ENCODE data around the gene CD38. TPM values are rescaled to one million over a fixed set of nuclear protein-coding genes. Genes with fewer than 3 reads are reported as not detected.
A peak's percentile ranks its signal among the peaks of the same experiment; 100 is the strongest.
"Not testable (repeated sequence)": the region's sequence is repeated elsewhere in the genome, so short reads cannot be mapped to it uniquely, and the experiment has no call there.

The CD38 gene
- total RNA-seq, 2 experiments from 2014 or later: 88.8 to 93.4 TPM

- no peaks in the 10 kb centered on the region for H3K9me3 Mint-ChIP-seq (ENCODE audit: insufficient read depth)
- POLR2A ChIA-PET: no interaction called here
- H3K27ac Mint-ChIP-seq: no peak overlapping the region
- DNase-seq: no peak
- no peaks in the 10 kb centered on the region for H3K4me1 Mint-ChIP-seq (ENCODE audit: low read depth)
- H3K4me3 Mint-ChIP-seq: no peak overlapping the region
- CTCF ChIA-PET: interaction anchor here (1.5 to 2.0 kb wide), 4 partner anchors 42 to 153 kb away, joined by 3 to 9 read pairs (median 4); no protein-coding TSS in a partner anchor
- H3K36me3 Mint-ChIP-seq (ENCODE audit: low read depth): peaks cover 32% of the 10 kb centered on the region
- ATAC-seq: no peak
- H3K27me3 Mint-ChIP-seq (ENCODE audit: low read depth): no peaks in the 10 kb centered on the region
These were observed 69.6 kb downstream of the CD38 start for GRCh38 chr4:15847746-15848145.

GRCh38 chr4:15848191-15848842, 70.2 kb downstream of the CD38 start:
- Mint-ChIP-seq H3K4me3 (no peak overlapping the region), H3K27me3 (ENCODE audit: low read depth) (no peaks in the 10 kb centered on the region), H3K36me3 (ENCODE audit: low read depth) (peaks cover 34% of the 10 kb centered on the region), H3K27ac (no peak overlapping the region), H3K4me1 (ENCODE audit: low read depth) (no peaks in the 10 kb centered on the region), H3K9me3 (ENCODE audit: insufficient read depth) (no peaks in the 10 kb centered on the region)
- DNase-seq (no peak), ATAC-seq (no peak)
- CTCF ChIA-PET: interaction anchor here (1.5 to 2.0 kb wide), 4 partner anchors 43 to 153 kb away, joined by 3 to 9 read pairs (median 4); no protein-coding TSS in a partner anchor
- POLR2A ChIA-PET: no interaction called here

GRCh38 chr4:15851969-15852368, 73.8 kb downstream of the CD38 start:
- Mint-ChIP-seq H3K27ac (no peak overlapping the region), H3K9me3 (ENCODE audit: insufficient read depth) (no peaks in the 10 kb centered on the region), H3K4me3 (no peak overlapping the region), H3K36me3 (ENCODE audit: low read depth) (peaks cover 39% of the 10 kb centered on the region), H3K4me1 (ENCODE audit: low read depth) (no peaks in the 10 kb centered on the region), H3K27me3 (ENCODE audit: low read depth) (no peaks in the 10 kb centered on the region)
- POLR2A ChIA-PET: no interaction called here
- ATAC-seq (no peak), DNase-seq (no peak)
- CTCF ChIA-PET: no interaction called here

DNA sequence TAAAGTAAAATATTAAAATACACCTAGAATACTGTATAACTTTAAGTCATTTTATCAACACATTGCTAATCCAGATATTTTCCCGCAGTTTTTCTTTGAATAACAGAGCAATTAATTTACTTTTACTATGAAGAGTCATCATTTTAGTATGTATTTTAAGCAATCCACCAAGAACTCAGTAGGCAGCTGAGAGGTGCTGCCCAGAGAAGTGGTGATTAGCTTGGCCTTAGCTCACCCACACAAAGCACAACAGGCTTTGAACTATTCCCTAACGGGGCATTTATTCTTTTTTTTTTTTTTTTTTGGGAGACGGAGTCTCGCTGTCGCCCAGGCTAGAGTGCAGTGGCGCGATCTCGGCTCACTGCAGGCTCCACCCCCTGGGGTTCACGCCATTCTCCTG, 74.4 kb downstream of the CD38 start:
- CTCF ChIA-PET: no interaction called here
- Mint-ChIP-seq H3K9me3 (ENCODE audit: insufficient read depth) (no peaks in the 10 kb centered on the region), H3K36me3 (ENCODE audit: low read depth) (peaks cover 38% of the 10 kb centered on the region), H3K27me3 (ENCODE audit: low read depth) (no peaks in the 10 kb centered on the region), H3K4me3 (no peak overlapping the region), H3K4me1 (ENCODE audit: low read depth) (no peaks in the 10 kb centered on the region), H3K27ac (no peak overlapping the region)
- DNase-seq (no peak), ATAC-seq (no peak)
- POLR2A ChIA-PET: no interaction called here

DNA sequence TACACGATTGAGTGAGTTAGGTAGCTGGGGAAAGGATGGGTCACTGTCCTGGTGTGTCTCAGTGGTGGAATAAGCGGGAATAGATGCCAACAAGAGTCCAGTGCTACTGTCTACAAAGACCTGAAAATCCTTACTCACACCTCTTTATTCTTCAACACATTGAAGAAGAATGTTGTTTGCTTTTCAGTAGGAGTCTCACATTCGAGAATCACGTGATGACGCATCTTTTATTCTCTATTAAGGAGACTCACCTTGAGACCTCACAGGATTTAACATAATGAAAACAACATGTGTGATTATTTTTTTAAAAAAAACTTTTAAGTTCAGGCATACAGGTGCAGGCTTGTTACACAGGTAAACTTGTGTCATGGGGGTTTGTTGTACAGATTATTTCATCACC, 75.2 kb downstream of the CD38 start:
- POLR2A ChIA-PET: no interaction called here
- H3K27me3 Mint-ChIP-seq (ENCODE audit: low read depth): no peaks in the 10 kb centered on the region

DNA sequence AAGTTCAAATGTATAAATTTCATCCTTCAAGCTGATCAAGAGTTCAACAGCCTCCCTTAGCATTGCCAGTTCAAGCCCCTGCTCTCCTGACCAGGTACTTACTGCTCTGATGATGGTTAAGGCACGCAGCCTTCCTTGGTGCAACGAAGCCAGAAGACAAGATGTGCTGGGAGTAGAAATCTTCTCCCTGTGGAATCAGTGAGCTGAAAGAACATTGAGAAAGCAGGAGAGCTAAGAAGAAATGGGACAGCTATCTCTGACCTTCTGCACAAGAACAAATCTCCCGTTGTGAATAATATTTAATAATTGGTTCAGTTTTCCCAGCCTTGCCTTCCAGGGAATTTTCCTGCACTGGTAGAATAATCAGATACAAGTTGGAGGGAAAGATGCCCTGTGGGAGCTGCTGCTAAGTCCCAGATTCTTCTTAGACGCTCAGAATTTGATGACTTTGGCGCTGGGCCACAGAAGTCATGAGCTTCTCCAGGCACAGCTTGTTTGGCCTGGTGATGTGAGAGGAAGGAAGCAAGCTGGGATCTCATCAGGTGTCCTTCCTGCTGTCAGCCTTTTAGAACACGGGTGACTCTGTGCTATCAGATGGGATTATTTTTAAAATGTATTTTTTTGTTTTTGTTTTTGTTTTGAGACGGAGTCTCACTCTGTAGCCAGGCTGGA, 77.8 kb downstream of the CD38 start:
- no peak for ATAC-seq
- ChIA-PET CTCF (interaction anchor here (0.8 to 1.5 kb wide), 2 partner anchors 27 to 460 kb away, joined by 4 to 8 read pairs; no protein-coding TSS in a partner anchor), POLR2A (interaction anchor here (1.3 kb wide), 1 partner anchor 97 kb away, joined by 3 read pairs; no protein-coding TSS in a partner anchor)
- Mint-ChIP-seq H3K4me1 (ENCODE audit: low read depth) (no peaks in the 10 kb centered on the region), H3K27me3 (ENCODE audit: low read depth) (peaks cover 9% of the 10 kb centered on the region), H3K9me3 (ENCODE audit: insufficient read depth) (no peaks in the 10 kb centered on the region), H3K27ac (peak overlapping the region; percentile 13), H3K36me3 (ENCODE audit: low read depth) (peaks cover 14% of the 10 kb centered on the region), H3K4me3 (no peak overlapping the region)
- no peak for DNase-seq

More for the DNA sequence above, 75.2 kb downstream of the CD38 start:
- H3K4me1 Mint-ChIP-seq (ENCODE audit: low read depth): no peaks in the 10 kb centered on the region
- ATAC-seq: no peak
- no peaks in the 10 kb centered on the region for H3K9me3 Mint-ChIP-seq (ENCODE audit: insufficient read depth)
- no peak overlapping the region for H3K27ac Mint-ChIP-seq
- no peak overlapping the region for H3K4me3 Mint-ChIP-seq
- peaks cover 30% of the 10 kb centered on the region for H3K36me3 Mint-ChIP-seq (ENCODE audit: low read depth)
- DNase-seq: no peak
- CTCF ChIA-PET: no interaction called here

DNA sequence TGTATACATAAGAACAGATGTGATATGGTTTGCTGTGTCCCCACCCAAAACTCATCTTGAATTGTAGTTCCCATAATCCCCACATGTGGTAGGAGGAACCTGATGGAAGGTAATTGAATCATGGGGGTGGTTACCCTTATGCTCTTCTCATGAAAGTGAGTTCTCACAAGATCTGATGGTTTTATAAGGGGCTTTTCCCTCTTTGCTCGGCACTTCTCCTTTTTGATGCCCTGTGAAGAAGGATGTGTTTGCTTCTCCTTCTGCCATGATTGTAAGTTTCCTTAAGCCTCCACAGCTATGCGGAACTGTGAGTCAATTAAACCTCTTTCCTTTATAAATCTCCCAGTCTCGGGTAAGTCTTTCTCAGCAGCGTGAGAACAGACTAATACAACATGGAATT, 83.1 kb downstream of the CD38 start:
- H3K4me1 Mint-ChIP-seq (ENCODE audit: low read depth); DNase-seq; POLR2A ChIA-PET; H3K27ac Mint-ChIP-seq; H3K36me3 Mint-ChIP-seq (ENCODE audit: low read depth); H3K9me3 Mint-ChIP-seq (ENCODE audit: insufficient read depth); H3K4me3 Mint-ChIP-seq; ATAC-seq: not testable (repeated sequence)
- H3K27me3 Mint-ChIP-seq (ENCODE audit: low read depth): peaks cover 11% of the 10 kb centered on the region
- CTCF ChIA-PET: interaction anchor here (1.0 to 2.4 kb wide), 2 partner anchors 21 to 140 kb away, joined by 3 to 11 read pairs; no protein-coding TSS in a partner anchor

DNA sequence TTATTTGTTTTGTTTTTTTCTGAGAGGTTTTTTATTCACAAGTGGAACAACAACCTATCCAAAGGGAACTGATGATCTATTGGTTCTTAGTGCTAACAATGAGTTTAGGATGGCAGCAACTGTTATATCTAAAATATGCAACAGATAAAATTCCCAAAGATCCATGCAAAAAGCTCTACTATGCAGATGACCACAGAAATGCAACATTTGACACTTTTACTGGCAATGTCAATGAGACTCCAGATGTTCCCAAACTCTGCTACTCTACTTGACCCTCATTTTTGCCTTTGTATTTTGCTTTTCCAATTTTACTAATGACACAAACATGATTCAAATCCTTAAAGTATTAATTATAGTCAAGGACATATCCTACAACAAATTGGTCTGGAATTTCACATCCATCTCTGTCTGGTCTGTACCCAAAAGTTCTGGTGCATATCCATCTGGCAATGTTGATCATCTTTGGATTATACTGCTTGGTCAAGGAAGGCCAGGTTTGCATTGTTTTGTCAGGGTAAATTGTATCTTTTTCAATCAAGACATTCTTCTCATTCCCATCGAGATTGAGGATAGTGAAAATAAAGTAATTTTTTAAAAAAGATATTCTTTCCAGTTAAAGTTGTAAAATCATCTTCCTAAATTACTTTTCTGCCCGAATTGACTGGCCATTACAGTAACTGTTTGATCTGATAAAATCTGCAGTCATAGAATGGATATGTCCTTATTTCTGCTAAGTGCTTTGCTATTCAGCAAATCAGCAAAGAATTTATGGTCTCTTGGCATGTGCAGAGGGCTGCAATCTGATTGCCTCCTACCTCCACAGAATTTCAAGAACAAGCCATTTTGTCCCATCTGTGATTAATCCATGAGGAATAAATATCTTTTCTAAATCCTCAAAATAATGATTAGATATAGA, 86.8 kb downstream of the CD38 start:
- POLR2A ChIA-PET: no interaction called here
- DNase-seq (no peak), ATAC-seq (no peak)
- no peaks in the 10 kb centered on the region for H3K9me3 Mint-ChIP-seq (ENCODE audit: insufficient read depth)
- peaks cover 4% of the 10 kb centered on the region for H3K27me3 Mint-ChIP-seq (ENCODE audit: low read depth)
- no peaks in the 10 kb centered on the region for H3K4me1 Mint-ChIP-seq (ENCODE audit: low read depth)
- no peak overlapping the region for H3K27ac Mint-ChIP-seq
- CTCF ChIA-PET: interaction anchor here (1.6 kb wide), 1 partner anchor 19 kb away, joined by 4 read pairs; no protein-coding TSS in a partner anchor
- H3K36me3 Mint-ChIP-seq (ENCODE audit: low read depth): no peaks in the 10 kb centered on the region
- H3K4me3 Mint-ChIP-seq: no peak overlapping the region

- Mint-ChIP-seq H3K27ac (no peak overlapping the region), H3K4me1 (ENCODE audit: low read depth) (no peaks in the 10 kb centered on the region), H3K4me3 (no peak overlapping the region), H3K27me3 (ENCODE audit: low read depth) (no peaks in the 10 kb centered on the region), H3K36me3 (ENCODE audit: low read depth) (no peaks in the 10 kb centered on the region), H3K9me3 (ENCODE audit: insufficient read depth) (peaks cover 5% of the 10 kb centered on the region)
- ChIA-PET CTCF (interaction anchor here (1.1 kb wide), 1 partner anchor 15 kb away, joined by 4 read pairs; no protein-coding TSS in a partner anchor), POLR2A (no interaction called here)
- ATAC-seq: no peak
- no peak for DNase-seq
These were observed 90.0 kb downstream of the CD38 start for GRCh38 chr4:15868111-15868510.

- no peak overlapping the region for H3K27ac Mint-ChIP-seq
- POLR2A ChIA-PET: no interaction called here
- CTCF ChIA-PET: interaction anchor here (1.1 kb wide), 1 partner anchor 14 kb away, joined by 4 read pairs; no protein-coding TSS in a partner anchor
- no peaks in the 10 kb centered on the region for H3K4me1 Mint-ChIP-seq (ENCODE audit: low read depth)
- H3K9me3 Mint-ChIP-seq (ENCODE audit: insufficient read depth): peaks cover 5% of the 10 kb centered on the region
- no peaks in the 10 kb centered on the region for H3K36me3 Mint-ChIP-seq (ENCODE audit: low read depth)
- no peak overlapping the region for H3K4me3 Mint-ChIP-seq
- DNase-seq (no peak), ATAC-seq (no peak)
- no peaks in the 10 kb centered on the region for H3K27me3 Mint-ChIP-seq (ENCODE audit: low read depth)
These were observed 90.8 kb downstream of the CD38 start for GRCh38 chr4:15868826-15869413.

- no peak for DNase-seq
- Mint-ChIP-seq H3K27me3 (ENCODE audit: low read depth) (no peaks in the 10 kb centered on the region), H3K9me3 (ENCODE audit: insufficient read depth) (peaks cover 8% of the 10 kb centered on the region), H3K4me1 (ENCODE audit: low read depth) (no peaks in the 10 kb centered on the region), H3K4me3 (no peak overlapping the region), H3K36me3 (ENCODE audit: low read depth) (no peaks in the 10 kb centered on the region), H3K27ac (no peak overlapping the region)
- ChIA-PET POLR2A (no interaction called here), CTCF (interaction anchor here (0.8 to 2.1 kb wide), 3 partner anchors 11 to 86 kb away, joined by 3 to 12 read pairs (median 4); no protein-coding TSS in a partner anchor)
- no peak for ATAC-seq
These were observed 92.0 kb downstream of the CD38 start for GRCh38 chr4:15870079-15870478.
